Measurements from ENCODE around the gene RBM17.
"Not testable (repeated sequence)": the region's sequence is repeated elsewhere in the genome, so short reads cannot be mapped to it uniquely, and the experiment has no call there.

DNA sequence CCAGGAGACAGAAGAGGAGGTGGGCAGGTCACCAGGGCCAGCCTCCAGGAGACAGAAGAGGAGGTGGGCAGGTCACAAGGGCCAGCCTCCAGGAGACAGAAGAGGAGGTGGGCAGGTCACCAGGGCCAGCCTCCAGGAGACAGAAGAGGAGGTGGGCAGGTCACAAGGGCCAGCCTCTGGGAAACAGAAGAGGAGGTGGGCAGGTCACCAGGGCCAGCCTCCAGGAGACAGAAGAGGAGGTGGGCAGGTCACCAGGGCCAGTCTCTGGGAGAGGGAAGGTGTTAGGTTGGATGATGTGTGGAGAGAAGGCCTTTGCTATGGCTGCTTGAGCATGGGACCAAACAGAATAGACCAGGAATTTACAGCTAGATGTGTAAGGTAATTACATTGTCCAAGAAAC, 38.6 kb downstream of the RBM17 start:
- TF ChIP-seq POLR2A (IDR thresholded peaks at IDR 0.05): not testable (repeated sequence)
- TF ChIP-seq, protein P1, sequence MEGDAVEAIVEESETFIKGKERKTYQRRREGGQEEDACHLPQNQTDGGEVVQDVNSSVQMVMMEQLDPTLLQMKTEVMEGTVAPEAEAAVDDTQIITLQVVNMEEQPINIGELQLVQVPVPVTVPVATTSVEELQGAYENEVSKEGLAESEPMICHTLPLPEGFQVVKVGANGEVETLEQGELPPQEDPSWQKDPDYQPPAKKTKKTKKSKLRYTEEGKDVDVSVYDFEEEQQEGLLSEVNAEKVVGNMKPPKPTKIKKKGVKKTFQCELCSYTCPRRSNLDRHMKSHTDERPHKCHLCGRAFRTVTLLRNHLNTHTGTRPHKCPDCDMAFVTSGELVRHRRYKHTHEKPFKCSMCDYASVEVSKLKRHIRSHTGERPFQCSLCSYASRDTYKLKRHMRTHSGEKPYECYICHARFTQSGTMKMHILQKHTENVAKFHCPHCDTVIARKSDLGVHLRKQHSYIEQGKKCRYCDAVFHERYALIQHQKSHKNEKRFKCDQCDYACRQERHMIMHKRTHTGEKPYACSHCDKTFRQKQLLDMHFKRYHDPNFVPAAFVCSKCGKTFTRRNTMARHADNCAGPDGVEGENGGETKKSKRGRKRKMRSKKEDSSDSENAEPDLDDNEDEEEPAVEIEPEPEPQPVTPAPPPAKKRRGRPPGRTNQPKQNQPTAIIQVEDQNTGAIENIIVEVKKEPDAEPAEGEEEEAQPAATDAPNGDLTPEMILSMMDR (IDR thresholded peaks at IDR 0.05): not testable (repeated sequence)
